GM13976 (cell line): ENCODE data around the gene CHSY1.

ENCODE experiments used
- DNase-seq: peaks from one replicate; pipeline ENCODE4 v3.0.0; 2012; ENCODE audit warnings: low spot score
- in situ Hi-C: fragments of 300-500 bp; cut with MboI; formaldehyde crosslinking; loops from one replicate; pipeline ENCODE4 v1.12.0; 2022; ENCODE audit warnings: low sequenced_read_pairs, mixed read lengths, inconsistent platforms; ENCODE audit not compliant: unreplicated experiment
- TF ChIP-seq, protein P1 (sequence below): IDR thresholded peaks from 2 replicates; pipeline ENCODE4 v1.5.1; 2012; ENCODE audit warnings: borderline replicate concordance, mild to moderate bottlenecking; ENCODE audit not compliant: insufficient read depth; ENCODE audit errors: extremely low read depth, missing control alignments, control extremely low read depth

CHSY1 gene

DNA sequence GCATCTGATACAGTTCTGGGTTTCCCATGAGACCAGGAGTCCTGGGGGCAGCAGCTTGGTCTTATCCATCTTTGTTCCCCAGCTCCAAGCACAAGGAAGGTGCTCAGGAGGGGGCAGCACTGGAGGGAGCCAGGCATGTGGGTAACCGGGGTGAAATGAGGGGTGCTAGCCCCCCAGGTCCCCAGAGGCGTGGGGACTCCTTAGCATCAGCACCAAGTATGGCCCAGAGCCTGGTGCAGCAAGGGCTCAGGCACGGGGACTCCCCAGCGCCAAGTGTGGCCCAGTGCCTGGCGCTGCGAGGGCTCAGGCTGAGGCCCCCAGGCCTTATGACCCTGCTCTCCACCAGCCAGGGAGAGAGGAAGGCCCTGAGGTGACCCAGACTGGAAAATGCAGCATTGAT, 94.1 kb downstream of the CHSY1 start:
- TF ChIP-seq, protein P1, sequence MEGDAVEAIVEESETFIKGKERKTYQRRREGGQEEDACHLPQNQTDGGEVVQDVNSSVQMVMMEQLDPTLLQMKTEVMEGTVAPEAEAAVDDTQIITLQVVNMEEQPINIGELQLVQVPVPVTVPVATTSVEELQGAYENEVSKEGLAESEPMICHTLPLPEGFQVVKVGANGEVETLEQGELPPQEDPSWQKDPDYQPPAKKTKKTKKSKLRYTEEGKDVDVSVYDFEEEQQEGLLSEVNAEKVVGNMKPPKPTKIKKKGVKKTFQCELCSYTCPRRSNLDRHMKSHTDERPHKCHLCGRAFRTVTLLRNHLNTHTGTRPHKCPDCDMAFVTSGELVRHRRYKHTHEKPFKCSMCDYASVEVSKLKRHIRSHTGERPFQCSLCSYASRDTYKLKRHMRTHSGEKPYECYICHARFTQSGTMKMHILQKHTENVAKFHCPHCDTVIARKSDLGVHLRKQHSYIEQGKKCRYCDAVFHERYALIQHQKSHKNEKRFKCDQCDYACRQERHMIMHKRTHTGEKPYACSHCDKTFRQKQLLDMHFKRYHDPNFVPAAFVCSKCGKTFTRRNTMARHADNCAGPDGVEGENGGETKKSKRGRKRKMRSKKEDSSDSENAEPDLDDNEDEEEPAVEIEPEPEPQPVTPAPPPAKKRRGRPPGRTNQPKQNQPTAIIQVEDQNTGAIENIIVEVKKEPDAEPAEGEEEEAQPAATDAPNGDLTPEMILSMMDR = no peak
- in situ Hi-C loops = no loop called here
- DNase-seq = no peak

DNA sequence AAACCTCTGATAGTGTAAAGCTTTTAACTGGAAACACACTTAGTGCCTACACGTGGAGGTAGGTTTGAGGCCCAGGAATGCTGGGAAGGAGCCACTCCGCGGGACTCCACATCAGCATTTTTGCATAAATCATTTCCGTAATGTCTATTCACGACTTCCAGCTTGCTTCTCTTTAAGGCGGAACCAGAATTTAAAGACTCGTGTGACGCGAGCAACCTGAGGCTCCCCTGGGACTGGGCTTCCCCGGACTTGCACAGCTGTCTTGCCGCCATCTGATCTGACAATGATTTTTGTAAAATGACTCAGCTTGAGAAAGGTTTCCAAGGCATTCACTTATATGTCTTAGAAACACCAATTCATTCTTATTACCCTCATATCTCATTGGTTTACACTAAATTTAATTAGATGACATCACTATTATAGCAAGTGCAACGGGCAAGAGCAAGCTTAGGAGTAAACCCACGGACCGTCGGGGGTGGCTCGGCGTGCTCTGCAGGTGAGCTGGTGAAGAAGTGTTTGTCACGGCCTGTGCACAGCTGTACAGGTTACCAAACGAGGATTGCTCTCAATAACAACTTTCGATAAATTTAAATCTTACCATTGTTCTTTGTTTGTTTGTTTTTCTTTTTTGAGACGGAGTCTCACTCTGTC, 95.2 kb downstream of the CHSY1 start:
- TF ChIP-seq, protein P1 = no peak
- peak; percentile 90 for DNase-seq
- in situ Hi-C loops = no loop called here

DNA sequence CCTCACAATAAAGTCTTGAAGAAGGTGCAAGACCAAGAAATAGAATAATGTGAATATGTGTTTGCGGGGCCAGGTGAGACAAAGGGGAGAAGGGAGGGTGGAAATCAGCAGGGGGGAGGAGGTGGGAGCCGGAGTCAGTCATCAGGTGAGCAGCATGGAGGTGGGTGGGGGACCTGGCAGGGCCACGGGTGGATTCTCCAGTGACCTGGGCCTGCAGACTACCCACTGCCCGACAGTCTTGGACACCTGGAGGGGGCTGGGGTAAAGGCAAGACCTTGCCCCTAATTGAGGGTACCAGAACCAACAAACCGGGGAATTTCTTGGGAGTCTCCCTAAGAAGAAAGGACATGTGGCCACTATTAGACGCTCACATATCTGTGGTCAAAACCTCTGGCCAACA, 95.8 kb downstream of the CHSY1 start:
- DNase-seq = no peak
- TF ChIP-seq, protein P1 = no peak
- in situ Hi-C loops = no loop called here

DNA sequence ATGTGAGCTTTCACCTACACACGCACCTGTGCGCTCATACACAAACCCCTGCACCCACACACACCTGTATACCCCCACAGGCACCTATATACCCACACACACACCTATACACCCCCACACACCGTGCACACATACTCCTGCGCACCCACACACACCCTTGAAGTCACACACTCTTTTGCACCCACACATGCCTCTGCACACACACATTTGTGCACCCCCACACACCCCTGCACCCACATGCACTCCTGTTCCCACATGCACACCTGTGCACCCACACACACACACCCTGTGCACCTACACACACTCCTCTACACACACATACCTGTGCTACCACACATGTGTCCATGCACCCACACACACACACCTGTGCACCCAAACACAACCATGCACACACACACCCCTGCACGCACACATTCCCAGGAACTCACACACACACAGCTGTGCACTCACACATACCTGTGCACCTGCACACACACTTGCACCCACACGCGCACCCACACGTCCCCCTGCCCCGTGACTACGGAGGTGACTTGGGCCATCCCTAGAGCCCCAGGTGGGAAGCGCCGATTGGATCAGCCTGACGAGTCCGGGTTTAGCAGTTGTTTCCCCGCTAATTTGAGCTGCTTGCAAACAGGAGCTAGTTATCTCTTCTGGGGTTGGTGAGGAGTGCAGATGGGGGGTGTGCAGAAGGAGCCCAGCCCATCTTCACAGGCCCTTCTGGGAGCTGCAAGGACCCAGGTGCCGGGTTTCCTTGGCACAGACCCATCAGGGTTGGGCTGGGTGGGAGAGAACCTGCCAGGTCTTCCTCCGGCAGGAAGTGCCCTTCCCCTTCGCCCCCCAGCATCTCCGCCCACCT, 97.8 kb downstream of the CHSY1 start:
- TF ChIP-seq, protein P1 = no peak
- DNase-seq = no peak
- in situ Hi-C loops = no loop called here

DNA sequence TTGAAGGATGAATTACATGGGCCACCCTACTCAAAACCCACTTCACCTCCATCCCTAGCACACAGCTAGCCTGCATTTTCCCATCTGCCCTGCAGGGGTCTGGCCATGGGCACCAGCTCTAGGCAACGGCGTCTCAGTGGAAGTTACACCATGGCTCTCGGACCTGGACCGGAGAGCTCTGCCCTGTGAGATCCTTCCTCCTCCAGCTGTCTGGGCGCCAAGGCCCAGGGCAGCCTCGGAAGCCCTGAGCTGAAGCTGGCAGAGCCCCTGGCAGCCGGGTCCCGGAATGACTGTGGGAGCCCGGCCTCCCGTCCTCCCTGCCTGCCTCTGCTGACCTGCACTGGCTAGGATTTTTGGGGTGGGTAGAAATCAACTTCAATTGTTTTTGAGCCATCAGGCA, 98.9 kb downstream of the CHSY1 start:
- in situ Hi-C loops = no loop called here
- DNase-seq = no peak
- TF ChIP-seq, protein P1 = peak; percentile 35

DNA sequence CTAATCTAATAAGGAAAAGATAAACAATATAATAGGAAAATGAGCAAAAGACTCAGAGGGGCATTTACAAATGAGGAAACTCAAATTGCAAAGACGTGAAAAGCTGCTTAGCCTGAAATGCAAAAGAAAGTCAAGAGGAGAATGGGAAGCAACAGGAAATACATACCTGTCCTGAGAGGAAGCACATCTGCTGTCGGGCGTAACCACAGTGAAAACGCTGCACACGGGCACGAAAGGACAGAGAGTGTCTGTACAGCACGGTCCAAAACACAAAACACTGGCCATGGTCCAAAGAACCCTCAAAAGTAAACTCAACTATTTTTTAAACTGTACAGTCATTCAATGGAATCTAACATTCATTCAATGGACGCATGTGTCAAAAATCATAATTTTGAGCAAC, 100.6 kb downstream of the CHSY1 start:
- DNase-seq = no peak
- in situ Hi-C loops = no loop called here
- TF ChIP-seq, protein P1 = no peak
